CD4-positive, alpha-beta T cell (primary cell): ENCODE measurements around the gene OR13C2. TPM values are rescaled to one million over a fixed set of nuclear protein-coding genes. Genes with fewer than 3 reads are reported as not detected.

Experiments used
- ATAC-seq: fragments of 200-7000 bp; cut with Tn5 transposase; one replicate; pipeline ENCODE4 v1.10.0; 2022; ENCODE audit warnings: mild to moderate bottlenecking; ENCODE audit not compliant: poor library complexity
- CTCF ChIA-PET: fragments of 350-600 bp; sonication (Branson Sonifier 250); formaldehyde crosslinking; loops from one replicate; lab custom pipeline; 2021; ENCODE audit warnings: antibody characterized with exemption, inconsistent platforms; lab: Charles Lee
- POLR2A ChIA-PET: fragments of 350-600 bp; sonication (Branson Sonifier 250); formaldehyde crosslinking; loops from one replicate; lab custom pipeline; 2021; ENCODE audit warnings: antibody characterized with exemption, inconsistent platforms; lab: Charles Lee
- DNase-seq, 14 experiments: peaks; one replicate each; pipeline ENCODE4 v3.0.0-alpha.2; 2013 to 2020; ENCODE audit warnings: mixed read lengths in 2 of 14
- H3K27ac ChIP-seq, 2 donors: one replicate each; pipeline versions ENCODE4 v1.5.1 to v1.7.0; 2013; ENCODE audit warnings: low read length in 2 of 2, low read depth in 1 of 2, mild to moderate bottlenecking in 1 of 2
- H3K27me3 ChIP-seq, 2 experiments: 1 replicate in 1 of 2; 2 replicates in 1 of 2; pipeline versions ENCODE4 v1.6.1 to v1.7.0; 2013; ENCODE audit warnings: low read length in 2 of 2, control low read depth in 1 of 2, mild to moderate bottlenecking in 1 of 2, moderate library complexity in 1 of 2; ENCODE audit not compliant: insufficient read depth in 2 of 2, control insufficient read depth in 1 of 2
- H3K36me3 ChIP-seq: one replicate; pipeline ENCODE4 v1.6.1; 2013; ENCODE audit warnings: low read length, control low read depth; ENCODE audit not compliant: insufficient read depth
- H3K4me1 ChIP-seq: one replicate; pipeline ENCODE4 v1.6.1; 2013; ENCODE audit warnings: low read length, control low read depth; ENCODE audit not compliant: insufficient read depth
- H3K4me3 ChIP-seq: one replicate; pipeline ENCODE4 v1.5.1; 2013; ENCODE audit warnings: mild to moderate bottlenecking, low read length, moderate library complexity
- H3K9me3 ChIP-seq, 2 experiments: 1 replicate in 1 of 2; 2 replicates in 1 of 2; pipeline versions ENCODE4 v1.6.1 to v1.7.0; 2013; ENCODE audit warnings: low read length in 2 of 2, mild to moderate bottlenecking in 2 of 2, control low read depth in 1 of 2, moderate library complexity in 1 of 2; ENCODE audit not compliant: control insufficient read depth in 1 of 2, insufficient read depth in 1 of 2
- H3K27ac Mint-ChIP-seq: one replicate; pipeline ENCODE4 v1.8.0; 2020; ENCODE audit warnings: mixed read lengths
- H3K27me3 Mint-ChIP-seq: one replicate; pipeline ENCODE4 v1.8.0; 2021; ENCODE audit warnings: mixed read lengths
- H3K36me3 Mint-ChIP-seq: one replicate; pipeline ENCODE4 v1.8.0; 2021; ENCODE audit warnings: low read depth, mixed read lengths
- H3K4me1 Mint-ChIP-seq: one replicate; pipeline ENCODE4 v1.8.0; 2021; ENCODE audit warnings: low read depth, mixed read lengths
- H3K4me3 Mint-ChIP-seq: one replicate; pipeline ENCODE4 v1.8.0; 2020; ENCODE audit warnings: mild to moderate bottlenecking, mixed read lengths
- H3K9me3 Mint-ChIP-seq: one replicate; pipeline ENCODE4 v1.8.0; 2020; ENCODE audit warnings: mixed read lengths
- CTCF ChIP-seq: fragments of 200-600 bp; IDR thresholded peaks from one replicate; pipeline ENCODE4 v1.8.0; 2022; ENCODE audit warnings: antibody characterized with exemption, mild to moderate bottlenecking
- intact Hi-C, 2 experiments: fragments of 100-400 bp; cut with DNase I in 1 of 2; cut with micrococcal nuclease in 1 of 2; formaldehyde crosslinking; loops; one replicate each; pipeline versions ENCODE4 v1.15.1 to v1.9.0; 2023 to 2025; cut with DNase I, micrococcal nuclease
- total RNA-seq, 174 experiments: library from RNA in 2 of 174; stranded (reverse) in 2 of 174; gene quantifications; one replicate each; pipeline ENCODE4 v1.2.3 and lab custom pipeline; 2021 to 2026

The OR13C2 gene
- total RNA-seq, 2 experiments from 2014 or later = not detected

- H3K27me3 ChIP-seq = no peaks in the 10 kb centered on the region
- H3K4me1 Mint-ChIP-seq = no peaks in the 10 kb centered on the region
- ChIA-PET POLR2A (no interaction called here), CTCF (no interaction called here)
- no peak overlapping the region for H3K4me3 ChIP-seq
- no peaks in the 10 kb centered on the region for H3K36me3 Mint-ChIP-seq
- no peaks in the 10 kb centered on the region for H3K36me3 ChIP-seq
- no peak overlapping the region for H3K27ac Mint-ChIP-seq
- ATAC-seq (no peak), DNase-seq (no peak)
- H3K4me1 ChIP-seq = no peaks in the 10 kb centered on the region
- no peaks in the 10 kb centered on the region for H3K9me3 ChIP-seq
- peaks cover 5% of the 10 kb centered on the region for H3K9me3 Mint-ChIP-seq
- intact Hi-C loops = no loop called here
- H3K27me3 Mint-ChIP-seq = no peaks in the 10 kb centered on the region
- TF ChIP-seq CTCF = no peak
- H3K4me3 Mint-ChIP-seq = no peak overlapping the region
- no peak overlapping the region for H3K27ac ChIP-seq
These were observed 15.8 kb downstream of the OR13C2 start for GRCh38 chr9:104589626-104590025.

GRCh38 chr9:104586496-104587180 is 18.8 kb downstream of the OR13C2 start:
- TF ChIP-seq CTCF = no peak
- H3K9me3 ChIP-seq = no peaks in the 10 kb centered on the region
- H3K27ac Mint-ChIP-seq = no peak overlapping the region
- DNase-seq = no peak
- intact Hi-C loops = no loop called here
- CTCF ChIA-PET = no interaction called here
- POLR2A ChIA-PET = no interaction called here
- no peak overlapping the region for H3K27ac ChIP-seq
- H3K36me3 Mint-ChIP-seq = no peaks in the 10 kb centered on the region
- no peaks in the 10 kb centered on the region for H3K4me1 ChIP-seq
- H3K4me1 Mint-ChIP-seq = no peaks in the 10 kb centered on the region
- no peaks in the 10 kb centered on the region for H3K9me3 Mint-ChIP-seq
- no peaks in the 10 kb centered on the region for H3K36me3 ChIP-seq
- no peak overlapping the region for H3K4me3 Mint-ChIP-seq
- no peak for ATAC-seq
- H3K4me3 ChIP-seq = no peak overlapping the region
- no peaks in the 10 kb centered on the region for H3K27me3 ChIP-seq
- H3K27me3 Mint-ChIP-seq = no peaks in the 10 kb centered on the region

GRCh38 chr9:104580562-104580961 is 24.9 kb downstream of the OR13C2 start:
- H3K4me1 Mint-ChIP-seq = no peaks in the 10 kb centered on the region
- peaks cover 5% of the 10 kb centered on the region for H3K27me3 Mint-ChIP-seq
- H3K9me3 Mint-ChIP-seq = no peaks in the 10 kb centered on the region
- Histone ChIP-seq H3K4me3 (no peak overlapping the region), H3K36me3 (no peaks in the 10 kb centered on the region), H3K4me1 (no peaks in the 10 kb centered on the region), H3K27ac (no peak overlapping the region), H3K27me3 (no peaks in the 10 kb centered on the region), H3K9me3 (no peaks in the 10 kb centered on the region)
- CTCF ChIA-PET = no interaction called here
- ATAC-seq (no peak), DNase-seq (no peak)
- no peaks in the 10 kb centered on the region for H3K36me3 Mint-ChIP-seq
- H3K4me3 Mint-ChIP-seq = no peak overlapping the region
- no peak for TF ChIP-seq CTCF
- intact Hi-C loops = no loop called here
- H3K27ac Mint-ChIP-seq = no peak overlapping the region
- POLR2A ChIA-PET = no interaction called here
